Measurements from ENCODE around the gene GNAZ. TPM values are rescaled to one million over a fixed set of nuclear protein-coding genes. Genes with fewer than 3 reads are reported as not detected.

Gene GNAZ
- total and polyA plus RNA-seq, 2 donors (not counting 1 experiment from before 2014, with no cell fraction given): 2.8 to 9.1 TPM

DNA sequence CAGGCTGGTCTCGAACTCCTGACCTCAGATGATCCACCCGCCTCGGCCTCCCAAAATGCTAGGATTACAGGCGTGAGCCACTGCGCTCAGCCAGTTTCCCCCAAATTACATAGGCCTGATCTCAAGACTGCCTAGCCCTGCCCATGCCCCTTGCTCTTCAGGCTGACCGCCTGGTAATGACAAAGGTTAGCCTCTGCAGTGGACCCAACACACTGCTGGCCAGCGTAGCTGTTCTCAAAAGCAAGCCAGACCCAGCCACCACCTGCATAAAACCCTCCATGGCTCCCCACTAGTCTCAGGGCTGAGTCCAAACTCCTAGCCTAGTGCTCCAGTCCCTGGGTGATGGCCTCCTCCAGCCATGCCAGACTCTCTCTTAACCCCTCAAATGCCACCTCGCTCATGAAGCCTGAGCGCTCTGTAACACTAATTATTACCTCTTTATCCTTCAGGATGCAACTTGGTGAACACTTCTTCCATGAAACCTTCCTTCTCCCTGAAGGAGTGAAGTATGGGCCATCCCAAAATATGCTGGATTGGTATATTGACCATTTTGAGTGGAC, 72.3 kb downstream of the GNAZ start:
- Histone ChIP-seq H3K36me3 (replicated peaks in 1 of 2; ENCODE audit: control extremely low read depth in 1 of 2, control insufficient read depth in 1 of 2, extremely low read depth in 1 of 2, insufficient read depth in 2 of 2, low read length in 1 of 2) (no peaks in the 10 kb centered on the region), H3K27me3 (replicated peaks in 1 of 4; ENCODE audit: control extremely low read depth in 1 of 4, control insufficient read depth in 3 of 4, insufficient read depth in 4 of 4, low read length in 3 of 4) (no peaks in the 10 kb centered on the region), H3K27ac (ENCODE audit: low read length in 2 of 2) (peak overlapping the region; percentile 71 to 79), H3K4me2 (replicated peaks; ENCODE audit: low read depth, low read length, poor library complexity, severe bottlenecking) (peak overlapping the region; percentile 79), H4K20me1 (ENCODE audit: control insufficient read depth, insufficient read depth, low read length, poor library complexity, severe bottlenecking) (no peaks in the 10 kb centered on the region), H3K79me2 (ENCODE audit: control insufficient read depth, insufficient read depth, low read length) (no peaks in the 10 kb centered on the region), H2AFZ (ENCODE audit: insufficient read depth, low read depth, low read length, poor library complexity, severe bottlenecking) (no peak overlapping the region), H3K9ac (ENCODE audit: low read length) (peak overlapping the region; percentile 49), H3K4me3 (ENCODE audit: control extremely low read depth in 1 of 5, extremely low read depth in 1 of 5, insufficient read depth in 1 of 5, low read depth in 2 of 5, low read length in 4 of 5) (peak overlapping the region in 4 of 5 experiments; percentile 24 to 51 (median 38)), H3K4me1 (ENCODE audit: control insufficient read depth in 2 of 2, insufficient read depth in 2 of 2, low read length in 2 of 2) (peaks cover 60 to 84% of the 10 kb centered on the region in 2 donors), H3K9me3 (ENCODE audit: control extremely low read depth in 1 of 3, control insufficient read depth in 2 of 3, insufficient read depth in 1 of 3, low read length in 2 of 3) (no peaks in the 10 kb centered on the region)
- Mint-ChIP-seq H3K4me3 (peak overlapping the region; percentile 61), H3K9me3 (ENCODE audit: insufficient read depth) (no peaks in the 10 kb centered on the region), H3K27ac (peak overlapping the region; percentile 79), H3K4me1 (peaks cover 58% of the 10 kb centered on the region), H3K27me3 (no peaks in the 10 kb centered on the region)
- 91% methylated on average over 6 of the region's 9 CpGs for WGBS (ENCODE audit: insufficient coverage)
- TF ChIP-seq, protein P1, sequence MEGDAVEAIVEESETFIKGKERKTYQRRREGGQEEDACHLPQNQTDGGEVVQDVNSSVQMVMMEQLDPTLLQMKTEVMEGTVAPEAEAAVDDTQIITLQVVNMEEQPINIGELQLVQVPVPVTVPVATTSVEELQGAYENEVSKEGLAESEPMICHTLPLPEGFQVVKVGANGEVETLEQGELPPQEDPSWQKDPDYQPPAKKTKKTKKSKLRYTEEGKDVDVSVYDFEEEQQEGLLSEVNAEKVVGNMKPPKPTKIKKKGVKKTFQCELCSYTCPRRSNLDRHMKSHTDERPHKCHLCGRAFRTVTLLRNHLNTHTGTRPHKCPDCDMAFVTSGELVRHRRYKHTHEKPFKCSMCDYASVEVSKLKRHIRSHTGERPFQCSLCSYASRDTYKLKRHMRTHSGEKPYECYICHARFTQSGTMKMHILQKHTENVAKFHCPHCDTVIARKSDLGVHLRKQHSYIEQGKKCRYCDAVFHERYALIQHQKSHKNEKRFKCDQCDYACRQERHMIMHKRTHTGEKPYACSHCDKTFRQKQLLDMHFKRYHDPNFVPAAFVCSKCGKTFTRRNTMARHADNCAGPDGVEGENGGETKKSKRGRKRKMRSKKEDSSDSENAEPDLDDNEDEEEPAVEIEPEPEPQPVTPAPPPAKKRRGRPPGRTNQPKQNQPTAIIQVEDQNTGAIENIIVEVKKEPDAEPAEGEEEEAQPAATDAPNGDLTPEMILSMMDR (IDR thresholded peaks at IDR 0.05): no peak
- no peak for TF ChIP-seq EZH2 (IDR thresholded peaks at IDR 0.05; ENCODE audit: borderline replicate concordance, insufficient read depth, low read depth, low read length, poor library complexity, severe bottlenecking)
- intact Hi-C loops (cut with micrococcal nuclease): loop anchor here (5.0 to 10.0 kb wide), 3 partner anchors 70 to 1412 kb away; partner anchors contain the start of genes GNAZ, GUCD1 and SNRPD3
- ChIA-PET CTCF (interaction anchor here (1.4 to 17.0 kb wide), 4 partner anchors 10 to 185 kb away, joined by 5 to 556 read pairs (median 8); no protein-coding TSS in a partner anchor), POLR2A (interaction anchor here (0.6 kb wide), 1 partner anchor 204 kb away, joined by 3 read pairs; no protein-coding TSS in a partner anchor)
- DNase-seq (peak; percentile 38), ATAC-seq (ENCODE audit: low read depth) (no peak)

DNA sequence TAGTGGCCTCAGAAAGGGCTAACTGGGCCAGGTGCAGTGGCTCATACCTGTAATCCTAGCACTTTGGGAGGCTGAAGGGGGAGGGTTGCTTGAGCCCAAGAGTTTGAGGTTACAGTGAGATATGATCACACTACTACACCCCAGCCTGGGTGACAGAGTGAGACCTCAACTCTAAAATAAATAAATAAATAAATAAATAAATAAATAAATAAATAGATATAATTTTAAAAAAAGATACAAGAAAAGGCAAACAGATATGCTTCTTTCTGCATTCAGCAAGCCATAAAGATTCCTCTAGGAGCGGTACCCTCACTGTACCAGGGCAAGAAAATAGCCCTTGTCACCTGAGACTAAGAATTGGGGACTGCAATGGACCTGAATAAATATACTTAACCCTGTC, 72.8 kb downstream of the GNAZ start:
- Histone ChIP-seq H3K9me3 (ENCODE audit: control extremely low read depth in 1 of 3, control insufficient read depth in 2 of 3, insufficient read depth in 1 of 3, low read length in 2 of 3) (no peaks in the 10 kb centered on the region), H3K27me3 (replicated peaks in 1 of 4; ENCODE audit: control extremely low read depth in 1 of 4, control insufficient read depth in 3 of 4, insufficient read depth in 4 of 4, low read length in 3 of 4) (no peaks in the 10 kb centered on the region), H3K9ac (ENCODE audit: low read length) (no peak overlapping the region), H3K36me3 (replicated peaks in 1 of 2; ENCODE audit: control extremely low read depth in 1 of 2, control insufficient read depth in 1 of 2, extremely low read depth in 1 of 2, insufficient read depth in 2 of 2, low read length in 1 of 2) (no peaks in the 10 kb centered on the region), H3K4me2 (replicated peaks; ENCODE audit: low read depth, low read length, poor library complexity, severe bottlenecking) (peak overlapping the region; percentile 79), H2AFZ (ENCODE audit: insufficient read depth, low read depth, low read length, poor library complexity, severe bottlenecking) (no peak overlapping the region), H3K4me1 (ENCODE audit: control insufficient read depth in 2 of 2, insufficient read depth in 2 of 2, low read length in 2 of 2) (peaks cover 57 to 79% of the 10 kb centered on the region in 2 donors), H3K4me3 (ENCODE audit: control extremely low read depth in 1 of 5, extremely low read depth in 1 of 5, insufficient read depth in 1 of 5, low read depth in 2 of 5, low read length in 4 of 5) (no peak overlapping the region), H3K27ac (ENCODE audit: low read length in 2 of 2) (no peak overlapping the region), H4K20me1 (ENCODE audit: control insufficient read depth, insufficient read depth, low read length, poor library complexity, severe bottlenecking) (no peaks in the 10 kb centered on the region), H3K79me2 (ENCODE audit: control insufficient read depth, insufficient read depth, low read length) (no peaks in the 10 kb centered on the region)
- POLR2A ChIA-PET: interaction anchor here (0.6 kb wide), 1 partner anchor 52 kb away, joined by 6 read pairs; no protein-coding TSS in a partner anchor
- no peak for ATAC-seq (ENCODE audit: low read depth)
- Mint-ChIP-seq H3K4me3 (peak overlapping the region; percentile 61), H3K27ac (peak overlapping the region; percentile 79), H3K9me3 (ENCODE audit: insufficient read depth) (no peaks in the 10 kb centered on the region), H3K4me1 (peaks cover 53% of the 10 kb centered on the region), H3K27me3 (no peaks in the 10 kb centered on the region)
- CTCF ChIA-PET: interaction anchor here (1.8 to 3.2 kb wide), 2 partner anchors 10 to 139 kb away, joined by 6 to 12 read pairs; no protein-coding TSS in a partner anchor
- DNase-seq: no peak
- intact Hi-C loops (cut with micrococcal nuclease): loop anchor here (5.0 to 10.0 kb wide), 3 partner anchors 71 to 1412 kb away; partner anchors contain the start of genes GNAZ, GUCD1 and SNRPD3
- WGBS (ENCODE audit: insufficient coverage): 100% methylated on average over 1 of the region's 1 CpG
- no peak for TF ChIP-seq EZH2 (IDR thresholded peaks at IDR 0.05; ENCODE audit: borderline replicate concordance, insufficient read depth, low read depth, low read length, poor library complexity, severe bottlenecking)
- TF ChIP-seq, protein P1 (IDR thresholded peaks at IDR 0.05): no peak

Measured in B cell (primary cell).